C4-2B (cell line): ENCODE measurements around the gene PCDHGA6.
A peak's percentile ranks its signal among the peaks of the same experiment; 100 is the strongest.
"Not testable (repeated sequence)": the region's sequence is repeated elsewhere in the genome, so short reads cannot be mapped to it uniquely, and the experiment has no call there.

Experiments
- H3K27ac ChIP-seq: fragments of 450-650 bp; 2 replicates; pipeline ENCODE4 v1.5.1; 2017
- CTCF ChIP-seq: fragments of 450-650 bp; conservative IDR thresholded peaks from 2 replicates; pipeline ENCODE4 v1.5.1; 2017; ENCODE audit warnings: mild to moderate bottlenecking
- ZFX ChIP-seq: fragments of 450-650 bp; IDR thresholded peaks from 2 replicates; pipeline ENCODE4 v1.6.1; 2017

PCDHGA6 gene

GRCh38 chr5:141392429-141393198 is 18.9 kb downstream of the PCDHGA6 start, which contains the start of gene PCDHGA8:
Gene PCDHGA8 (plus strand): TSS chr5:141392633. CDS start chr5:141392814, 181 bp downstream.
- TF ChIP-seq ZFX (no peak), CTCF (peak; percentile 88)
- no peak within 1 kb of the TSS for H3K27ac ChIP-seq

GRCh38 chr5:141393267-141393666 is 19.6 kb downstream of the PCDHGA6 start:
- H3K27ac ChIP-seq = no peak overlapping the region
- TF ChIP-seq ZFX (no peak), CTCF (no peak)

- not testable (repeated sequence) for H3K27ac ChIP-seq
These were observed 20.9 kb downstream of the PCDHGA6 start for GRCh38 chr5:141394401-141395187.

GRCh38 chr5:141397756-141398551 is 24.3 kb downstream of the PCDHGA6 start, which contains the start of gene PCDHGB5:
Gene PCDHGB5 (plus strand): TSS chr5:141397947. CDS start chr5:141398128, 181 bp downstream.
- peak; percentile 82 for TF ChIP-seq CTCF
- not testable (repeated sequence) for H3K27ac ChIP-seq

GRCh38 chr5:141398608-141399007 is 24.9 kb downstream of the PCDHGA6 start:
- no peak for TF ChIP-seq ZFX
- TF ChIP-seq CTCF = no peak
- no peak overlapping the region for H3K27ac ChIP-seq

GRCh38 chr5:141399555-141400258 is 26.0 kb downstream of the PCDHGA6 start:
- TF ChIP-seq ZFX = no peak
- no peak for TF ChIP-seq CTCF
- no peak overlapping the region for H3K27ac ChIP-seq
